SK-N-SH (cell line): ENCODE data around the gene PTGIR. TPM values are rescaled to one million over a fixed set of nuclear protein-coding genes. Genes with fewer than 3 reads are reported as not detected.
A peak's percentile ranks its signal among the peaks of the same experiment; 100 is the strongest.

Source experiments
- CTCF ChIA-PET: fragments of 300-600, 350-600 bp; formaldehyde crosslinking; extraction: SDS; loops from one replicate; lab custom pipeline; 2021; lab: Yijun Ruan, JAX
- POLR2A ChIA-PET: fragments of 350-600 bp; sonication (Branson Sonifier 250); formaldehyde crosslinking; extraction: SDS; loops from one replicate; lab custom pipeline; 2020; ENCODE audit warnings: antibody characterized with exemption, inconsistent platforms; lab: Yijun Ruan, JAX
- DNase-seq: peaks from one replicate; pipeline ENCODE4 v3.0.0; 2012
- H2AFZ ChIP-seq: fragments of 200-600 bp; sonication (generic); 2 replicates; pipeline ENCODE4 v1.8.1; 2016; ENCODE audit warnings: antibody characterized with exemption, mild to moderate bottlenecking, low read depth
- H3F3A ChIP-seq: fragments of 200-600 bp; sonication (generic); replicated peaks from 2 replicates; pipeline ENCODE3; 2016; ENCODE audit warnings: antibody characterized with exemption, mild to moderate bottlenecking; ENCODE audit not compliant: insufficient read depth
- H3K27ac ChIP-seq, 2 experiments: fragments of 200-500 bp in 1 of 2; fragments of 200-600 bp in 1 of 2; sonication (Bioruptor generic) in 1 of 2; sonication (generic), shearing (Covaris generic) in 1 of 2; 2 replicates each; pipeline versions ENCODE4 v1.5.1 to v1.6.1; 2014 to 2016; ENCODE audit warnings: low read depth in 2 of 2, inconsistent platforms in 1 of 2, low read length in 1 of 2, mild to moderate bottlenecking in 1 of 2, mixed read lengths in 1 of 2
- H3K27me3 ChIP-seq: fragments of 200-600 bp; sonication (generic), shearing (Covaris generic); 2 replicates; pipeline ENCODE4 v1.6.1; 2016; ENCODE audit warnings: mixed run types; ENCODE audit not compliant: insufficient read depth
- H3K36me3 ChIP-seq, 2 experiments: fragments of 200-500 bp in 1 of 2; fragments of 200-600 bp in 1 of 2; sonication (Bioruptor generic) in 1 of 2; sonication (generic) in 1 of 2; replicated peaks in 1 of 2; 2 replicates each; pipeline versions ENCODE3 to v1.5.1; 2014 to 2016; ENCODE audit warnings: low read length in 1 of 2, mild to moderate bottlenecking in 1 of 2; ENCODE audit not compliant: insufficient read depth in 2 of 2, control insufficient read depth in 1 of 2
- H3K4me1 ChIP-seq, 2 experiments: fragments of 200-500 bp in 1 of 2; fragments of 200-600 bp in 1 of 2; sonication (Bioruptor generic) in 1 of 2; sonication (generic), shearing (Covaris generic) in 1 of 2; 2 replicates each; pipeline versions ENCODE4 v1.5.1 to v1.6.1; 2014 to 2016; ENCODE audit warnings: low read depth in 1 of 2, low read length in 1 of 2, mixed run types in 1 of 2; ENCODE audit not compliant: insufficient read depth in 2 of 2, control insufficient read depth in 1 of 2
- H3K4me2 ChIP-seq: fragments of 200-600 bp; sonication (generic), shearing (Covaris generic); 2 replicates; pipeline ENCODE4 v1.6.1; 2017; ENCODE audit warnings: mixed run types
- H3K4me3 ChIP-seq, 2 experiments: fragments of 200-500 bp in 1 of 2; fragments of 200-600 bp in 1 of 2; sonication (Bioruptor generic) in 1 of 2; sonication (generic), shearing (Covaris generic) in 1 of 2; 2 replicates each; pipeline versions ENCODE4 v1.5.1 to v1.8.1; 2014 to 2016; ENCODE audit warnings: low read depth in 2 of 2, inconsistent platforms in 1 of 2, low read length in 1 of 2, mild to moderate bottlenecking in 1 of 2, mixed read lengths in 1 of 2, moderate library complexity in 1 of 2
- H3K79me2 ChIP-seq: fragments of 200-600 bp; sonication (generic); 2 replicates; pipeline ENCODE4 v1.8.1; 2017; ENCODE audit warnings: mild to moderate bottlenecking; ENCODE audit not compliant: insufficient read depth
- H3K9ac ChIP-seq: fragments of 200-600 bp; sonication (generic); 2 replicates; pipeline ENCODE4 v1.6.1; 2017; ENCODE audit warnings: mixed run types
- H3K9me2 ChIP-seq: fragments of 200-600 bp; sonication (generic); 2 replicates; pipeline ENCODE4 v1.6.1; 2017; ENCODE audit warnings: mixed run types
- H3K9me3 ChIP-seq: fragments of 200-600 bp; sonication (generic); 2 replicates; pipeline ENCODE4 v1.6.1; 2017; ENCODE audit warnings: mixed run types, mild to moderate bottlenecking, moderate library complexity
- H4K20me1 ChIP-seq: fragments of 200-600 bp; sonication (generic); 2 replicates; pipeline ENCODE4 v1.6.1; 2017; ENCODE audit warnings: mild to moderate bottlenecking, mixed run types; ENCODE audit not compliant: insufficient read depth
- CHD2 ChIP-seq: fragments of 150-350 bp; IDR thresholded peaks from 2 replicates; pipeline ENCODE4 v1.6.1; 2018; ENCODE audit warnings: low read length; ENCODE audit not compliant: partially characterized antibody
- CTCF ChIP-seq: fragments of 200-600 bp; sonication (generic); IDR thresholded peaks from 2 replicates; pipeline ENCODE4 v1.6.1; 2017; ENCODE audit warnings: antibody characterized with exemption, mild to moderate bottlenecking, moderate library complexity
- EP300 ChIP-seq, 2 experiments: IDR thresholded peaks; 2 replicates each; pipeline versions ENCODE4 v1.4.0 to v1.6.1; 2012; ENCODE audit warnings: borderline replicate concordance in 1 of 2, low read depth in 1 of 2, low read length in 1 of 2
- FOSL2 ChIP-seq: IDR thresholded peaks from 2 replicates; pipeline ENCODE4 v1.4.0; 2012; ENCODE audit warnings: low read depth, mild to moderate bottlenecking, moderate library complexity, borderline replicate concordance
- FOXJ3 ChIP-seq: sonication (generic); formaldehyde crosslinking; IDR thresholded peaks from 2 replicates; pipeline ENCODE4 v1.5.1; 2020; ENCODE audit warnings: mild to moderate bottlenecking, missing genetic modification reagents
- FOXM1 ChIP-seq: IDR thresholded peaks from 2 replicates; pipeline ENCODE4 v1.4.0; 2012; ENCODE audit warnings: low read depth, mild to moderate bottlenecking
- GABPA ChIP-seq: IDR thresholded peaks from 2 replicates; pipeline ENCODE4 v1.4.0; 2012; ENCODE audit warnings: low read depth, mild to moderate bottlenecking
- GATA2 ChIP-seq: sonication (generic); formaldehyde crosslinking; IDR thresholded peaks from 2 replicates; pipeline ENCODE4 v1.5.0; 2020; ENCODE audit warnings: mild to moderate bottlenecking, missing genetic modification reagents
- JUND ChIP-seq: IDR thresholded peaks from 2 replicates; pipeline ENCODE4 v1.4.0; 2012
- MEF2A ChIP-seq: IDR thresholded peaks from 2 replicates; pipeline ENCODE4 v1.4.0; 2012; ENCODE audit warnings: low read depth, borderline replicate concordance
- NFIC ChIP-seq: IDR thresholded peaks from 2 replicates; pipeline ENCODE4 v1.4.0; 2012; ENCODE audit warnings: borderline replicate concordance
- NRF1 ChIP-seq: IDR thresholded peaks from 2 replicates; pipeline ENCODE4 v1.6.1; 2012; ENCODE audit warnings: low read depth, mild to moderate bottlenecking, low read length
- PBX3 ChIP-seq: IDR thresholded peaks from 2 replicates; pipeline ENCODE4; 2012
- POLR2AphosphoS5 ChIP-seq: IDR thresholded peaks from 2 replicates; pipeline ENCODE4 v1.6.1; 2012; ENCODE audit warnings: low read depth, low read length
- RCOR1 ChIP-seq: fragments of 150-350 bp; IDR thresholded peaks from 2 replicates; pipeline ENCODE4 v1.6.1; 2017; ENCODE audit warnings: antibody characterized with exemption, low read length
- RXRA ChIP-seq: IDR thresholded peaks from 2 replicates; pipeline ENCODE4 v1.4.0; 2012; ENCODE audit warnings: low read depth, mild to moderate bottlenecking, borderline replicate concordance
- TAF1 ChIP-seq: IDR thresholded peaks from 2 replicates; pipeline ENCODE4 v1.6.1; 2012; ENCODE audit warnings: low read depth, mild to moderate bottlenecking, low read length, moderate library complexity, borderline replicate concordance
- TEAD4 ChIP-seq: IDR thresholded peaks from 2 replicates; pipeline ENCODE4 v1.4.0; 2012; ENCODE audit warnings: mild to moderate bottlenecking, borderline replicate concordance; ENCODE audit not compliant: insufficient read depth
- YY1 ChIP-seq: IDR thresholded peaks from 2 replicates; pipeline ENCODE4 v1.4.0; 2012; ENCODE audit warnings: low read depth, mild to moderate bottlenecking
- WGBS: methylation state at CpG from one replicate; pipeline ENCODE4 v1.1.6; 2017; ENCODE audit warnings: low lambda C conversion rate; 5-methylcytosine and 5-hydroxymethylcytosine counted together
- polyA plus RNA-seq, 3 experiments: library from polyadenylated mRNA; depleted of rRNA; stranded (reverse); fragments of >200 nt; gene quantifications; 2 replicates each; pipeline ENCODE4 v1.2.3, GENCODE V29; 2012
- TF ChIP-seq, protein P1 (sequence below): IDR thresholded peaks from 2 replicates; pipeline ENCODE4 v1.6.1; 2012; ENCODE audit warnings: mild to moderate bottlenecking, low read depth, low read length, moderate library complexity
- TF ChIP-seq, protein P2 (sequence below): IDR thresholded peaks from 2 replicates; pipeline ENCODE4 v1.4.0; 2012; ENCODE audit warnings: low read depth
- TF ChIP-seq, protein P3 (sequence below): fragments of 150-350 bp; IDR thresholded peaks from 2 replicates; pipeline ENCODE4 v1.6.1; 2016; ENCODE audit warnings: mild to moderate bottlenecking, low read depth, low read length

The PTGIR gene
- polyA plus RNA-seq, 1 of the 3 experiments (the other 2 are of a cell fraction), result 2.5 TPM

DNA sequence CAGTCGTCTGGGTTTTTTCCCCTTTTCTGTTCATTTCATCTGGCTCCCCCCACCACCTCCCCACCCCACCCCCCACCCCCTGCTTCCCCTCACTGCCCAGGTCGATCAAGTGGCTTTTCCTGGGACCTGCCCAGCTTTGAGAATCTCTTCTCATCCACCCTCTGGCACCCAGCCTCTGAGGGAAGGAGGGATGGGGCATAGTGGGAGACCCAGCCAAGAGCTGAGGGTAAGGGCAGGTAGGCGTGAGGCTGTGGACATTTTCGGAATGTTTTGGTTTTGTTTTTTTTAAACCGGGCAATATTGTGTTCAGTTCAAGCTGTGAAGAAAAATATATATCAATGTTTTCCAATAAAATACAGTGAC is 14.5 kb downstream of the PTGIR start (continued):
- TF ChIP-seq, protein P1, sequence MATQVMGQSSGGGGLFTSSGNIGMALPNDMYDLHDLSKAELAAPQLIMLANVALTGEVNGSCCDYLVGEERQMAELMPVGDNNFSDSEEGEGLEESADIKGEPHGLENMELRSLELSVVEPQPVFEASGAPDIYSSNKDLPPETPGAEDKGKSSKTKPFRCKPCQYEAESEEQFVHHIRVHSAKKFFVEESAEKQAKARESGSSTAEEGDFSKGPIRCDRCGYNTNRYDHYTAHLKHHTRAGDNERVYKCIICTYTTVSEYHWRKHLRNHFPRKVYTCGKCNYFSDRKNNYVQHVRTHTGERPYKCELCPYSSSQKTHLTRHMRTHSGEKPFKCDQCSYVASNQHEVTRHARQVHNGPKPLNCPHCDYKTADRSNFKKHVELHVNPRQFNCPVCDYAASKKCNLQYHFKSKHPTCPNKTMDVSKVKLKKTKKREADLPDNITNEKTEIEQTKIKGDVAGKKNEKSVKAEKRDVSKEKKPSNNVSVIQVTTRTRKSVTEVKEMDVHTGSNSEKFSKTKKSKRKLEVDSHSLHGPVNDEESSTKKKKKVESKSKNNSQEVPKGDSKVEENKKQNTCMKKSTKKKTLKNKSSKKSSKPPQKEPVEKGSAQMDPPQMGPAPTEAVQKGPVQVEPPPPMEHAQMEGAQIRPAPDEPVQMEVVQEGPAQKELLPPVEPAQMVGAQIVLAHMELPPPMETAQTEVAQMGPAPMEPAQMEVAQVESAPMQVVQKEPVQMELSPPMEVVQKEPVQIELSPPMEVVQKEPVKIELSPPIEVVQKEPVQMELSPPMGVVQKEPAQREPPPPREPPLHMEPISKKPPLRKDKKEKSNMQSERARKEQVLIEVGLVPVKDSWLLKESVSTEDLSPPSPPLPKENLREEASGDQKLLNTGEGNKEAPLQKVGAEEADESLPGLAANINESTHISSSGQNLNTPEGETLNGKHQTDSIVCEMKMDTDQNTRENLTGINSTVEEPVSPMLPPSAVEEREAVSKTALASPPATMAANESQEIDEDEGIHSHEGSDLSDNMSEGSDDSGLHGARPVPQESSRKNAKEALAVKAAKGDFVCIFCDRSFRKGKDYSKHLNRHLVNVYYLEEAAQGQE, result no peak
- no peak for TF ChIP-seq TAF1
- no peak for TF ChIP-seq POLR2AphosphoS5
- no peak for TF ChIP-seq EP300 (IDR thresholded peaks at IDR 0.05; ENCODE audit: borderline replicate concordance in 1 of 2, low read depth in 1 of 2, low read length in 1 of 2)
- no peak for TF ChIP-seq NFIC
- no peak for TF ChIP-seq FOSL2
- TF ChIP-seq GATA2 (CRISPR knock-in tag), result no peak
- TF ChIP-seq MEF2A, result no peak
- TF ChIP-seq FOXM1, result no peak
- TF ChIP-seq PBX3, result no peak
- no peak for TF ChIP-seq CHD2
- no peak for TF ChIP-seq GABPA
- no peak for TF ChIP-seq TEAD4
- TF ChIP-seq JUND, result no peak

- H3F3A ChIP-seq, result peaks cover 4% of the 10 kb centered on the region
- peaks cover 16% of the 10 kb centered on the region for H4K20me1 ChIP-seq
- no peak overlapping the region for H2AFZ ChIP-seq
- peaks cover 21% of the 10 kb centered on the region for H3K79me2 ChIP-seq
- no peaks in the 10 kb centered on the region for H3K9me3 ChIP-seq
- 90% methylated on average over 28 of the region's 30 CpGs for WGBS
- peaks cover 19 to 53% of the 10 kb centered on the region in 2 experiments for H3K36me3 ChIP-seq
- no peak overlapping the region for H3K4me2 ChIP-seq
- no peaks in the 10 kb centered on the region for H3K9me2 ChIP-seq
- H3K27me3 ChIP-seq, result no peaks in the 10 kb centered on the region
- no peak for TF ChIP-seq RCOR1
- TF ChIP-seq CTCF, result no peak
- no peak for TF ChIP-seq FOXM1
- TF ChIP-seq, protein P2, sequence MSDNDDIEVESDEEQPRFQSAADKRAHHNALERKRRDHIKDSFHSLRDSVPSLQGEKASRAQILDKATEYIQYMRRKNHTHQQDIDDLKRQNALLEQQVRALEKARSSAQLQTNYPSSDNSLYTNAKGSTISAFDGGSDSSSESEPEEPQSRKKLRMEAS, result no peak
- TF ChIP-seq YY1, result no peak
- TF ChIP-seq POLR2AphosphoS5, result no peak
- TF ChIP-seq EP300 (IDR thresholded peaks at IDR 0.05; ENCODE audit: borderline replicate concordance in 1 of 2, low read depth in 1 of 2, low read length in 1 of 2), result no peak
- TF ChIP-seq TAF1, result no peak
- no peak for TF ChIP-seq FOXJ3 (CRISPR knock-in tag)
- no peak for TF ChIP-seq CHD2
- no peak for TF ChIP-seq NRF1
- no peak for TF ChIP-seq FOSL2
- no peak for TF ChIP-seq RXRA
- TF ChIP-seq, protein P3, sequence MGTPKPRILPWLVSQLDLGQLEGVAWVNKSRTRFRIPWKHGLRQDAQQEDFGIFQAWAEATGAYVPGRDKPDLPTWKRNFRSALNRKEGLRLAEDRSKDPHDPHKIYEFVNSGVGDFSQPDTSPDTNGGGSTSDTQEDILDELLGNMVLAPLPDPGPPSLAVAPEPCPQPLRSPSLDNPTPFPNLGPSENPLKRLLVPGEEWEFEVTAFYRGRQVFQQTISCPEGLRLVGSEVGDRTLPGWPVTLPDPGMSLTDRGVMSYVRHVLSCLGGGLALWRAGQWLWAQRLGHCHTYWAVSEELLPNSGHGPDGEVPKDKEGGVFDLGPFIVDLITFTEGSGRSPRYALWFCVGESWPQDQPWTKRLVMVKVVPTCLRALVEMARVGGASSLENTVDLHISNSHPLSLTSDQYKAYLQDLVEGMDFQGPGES, result no peak
- no peak for TF ChIP-seq NFIC
- H3K4me1 ChIP-seq, result peaks cover 0 to 28% of the 10 kb centered on the region in 2 experiments; a peak in 1 of 4 replicates
- H3K27ac ChIP-seq, result peak overlapping the region in 1 of 2 experiments; percentile 48; a peak in 1 of 4 replicates
- H3K9ac ChIP-seq, result no peak overlapping the region
- ChIA-PET CTCF (interaction anchor here (2.0 to 23.7 kb wide), 3 partner anchors 7 to 119 kb away, joined by 6 to 471 read pairs (median 9); partner anchors contain the start of gene DACT3), POLR2A (interaction anchor here (1.0 to 2.7 kb wide), 2 partner anchors 11 to 21 kb away, joined by 6 to 8 read pairs; no protein-coding TSS in a partner anchor)
- H3K4me3 ChIP-seq, result peak overlapping the region in 1 of 2 experiments; percentile 15; a peak in 1 of 4 replicates
- DNase-seq, result peak; percentile 8
Observed at GRCh38 chr19:46609511-46610412, 15.1 kb downstream of the PTGIR start.
